A673 (cell line): Measurements from ENCODE around the gene RPL36A.

Experiments used
- CTCF ChIP-seq: fragments of 300-800, 200-600 bp; sonication (generic); conservative IDR thresholded peaks from 2 replicates; pipeline ENCODE4 v1.5.1; 2017; ENCODE audit warnings: low read depth, mild to moderate bottlenecking, antibody characterized with exemption, low read length, moderate library complexity, mixed read lengths
- EZH2 ChIP-seq: fragments of 200-600 bp; sonication (generic); IDR thresholded peaks from 2 replicates; pipeline ENCODE4 v1.6.1; 2017; ENCODE audit warnings: borderline replicate concordance, low read depth, mild to moderate bottlenecking, mixed read lengths, antibody characterized with exemption, low read length; ENCODE audit not compliant: poor library complexity, severe bottlenecking

GRCh38 chrX:101385026-101385684 is 5.7 kb upstream of the RPL36A start:
- TF ChIP-seq CTCF (no peak), EZH2 (no peak)
